Heart left ventricle (tissue), 16 donors: ENCODE data around the gene CCNB2. TPM values are rescaled to one million over a fixed set of nuclear protein-coding genes. Genes with fewer than 3 reads are reported as not detected.

ENCODE experiments used
- ATAC-seq, 4 donors: fragments of 200-7000 bp; cut with Tn5 transposase; one replicate each; pipeline ENCODE4 v1.9.1; 2020 to 2022; ENCODE audit warnings: moderate library complexity in 4 of 4, mild to moderate bottlenecking in 3 of 4, moderate number of reproducible peaks in 1 of 4
- DNase-seq, 5 donors: peaks; one replicate each; pipeline ENCODE4 v3.0.0-alpha.2; 2020
- H3K27ac ChIP-seq, 12 donors: fragments of 200-600 bp; sonication (generic) in 4 of 12; one replicate each; pipeline versions ENCODE4 v1.5.0 to v1.8.0; 2016 to 2022; ENCODE audit warnings: mild to moderate bottlenecking in 2 of 12
- H3K27me3 ChIP-seq, 9 donors: fragments of 200-600 bp; sonication (generic) in 2 of 9; one replicate each; pipeline versions ENCODE4 v1.5.1 to v1.8.0; 2016 to 2022; ENCODE audit warnings: mild to moderate bottlenecking in 3 of 9
- H3K36me3 ChIP-seq, 9 donors: fragments of 200-600 bp; sonication (generic) in 2 of 9; one replicate each; pipeline versions ENCODE4 v1.5.0 to v1.8.0; 2018 to 2022; ENCODE audit warnings: mild to moderate bottlenecking in 2 of 9
- H3K4me1 ChIP-seq, 12 donors: fragments of 200-600 bp; sonication (generic) in 4 of 12; one replicate each; pipeline versions ENCODE4 v1.5.0 to v1.8.0; 2016 to 2022; ENCODE audit warnings: mild to moderate bottlenecking in 3 of 12
- H3K4me3 ChIP-seq, 12 donors: fragments of 200-600 bp; sonication (generic) in 4 of 12; one replicate each; pipeline versions ENCODE4 v1.5.0 to v1.8.0; 2017 to 2022; ENCODE audit warnings: mild to moderate bottlenecking in 9 of 12, moderate library complexity in 4 of 12
- H3K9me3 ChIP-seq, 12 donors: fragments of 200-600 bp; sonication (generic) in 4 of 12; one replicate each; pipeline versions ENCODE4 v1.5.0 to v1.8.0; 2016 to 2022; ENCODE audit warnings: mild to moderate bottlenecking in 1 of 12
- CTCF ChIP-seq, 12 donors: fragments of 200-600 bp; sonication (generic) in 4 of 12; IDR thresholded peaks; one replicate each; pipeline versions ENCODE4 v1.5.0 to v1.8.0; 2018 to 2022; ENCODE audit warnings: antibody characterized with exemption in 12 of 12, mild to moderate bottlenecking in 5 of 12
- POLR2A ChIP-seq, 2 donors: fragments of 450-650 bp; IDR thresholded peaks; one replicate each; pipeline ENCODE4 v1.6.1; 2017; ENCODE audit warnings: antibody characterized with exemption in 2 of 2, mild to moderate bottlenecking in 2 of 2, moderate library complexity in 2 of 2
- WGBS, 4 donors: extraction: QIAGEN DNeasy Blood & Tissue Kit in 2 of 4; methylation state at CpG; one replicate each; pipeline versions ENCODE4 v1.1.5 to v1.1.7; 2013 to 2018; 5-methylcytosine and 5-hydroxymethylcytosine counted together
- intact Hi-C, 10 donors: fragments of 100-400 bp; cut with DNase I; formaldehyde crosslinking; loops; one replicate each; pipeline versions ENCODE4 v1.11.1 to v1.14.2; 2022
- polyA plus RNA-seq, 2 donors: library from polyadenylated mRNA; stranded (reverse); fragments of 200-250 nt; gene quantifications; one replicate each; pipeline ENCODE4 v1.2.3, GENCODE V29; 2013
- total RNA-seq, 9 donors: library from RNA; depleted of rRNA in 2 of 9; stranded (reverse); fragments of >200 nt in 2 of 9; fragmentation: NEBNext Ultra II Directional in 3 of 9; extraction: Animal tissue kit (Norgen Biotek cat#: 25700) in 3 of 9; gene quantifications; one replicate each; pipeline versions ENCODE4 v1.1.0 to v1.2.4, GENCODE V29; 2016 to 2023
- donor health status: ischemic (EF 13 %, LVEDD 7.1; RV severe dilation, severe dysfunction).
- donor health status: healthy with polysubstance abuse.
- donor health status: DM: no; HTN: yes; CAD: no.
- donor health status: DM: no; HTN: no; CAD: no.
- donor health status: ischemic (EF 25% LVEDD 6.9; RV normal size, moderate dysfunction).
- donor health status: ischemic (EF 25% LVEDD 5.7; RV mildly dilated, moderate dysfunction).
- donor health status: healthy.
- donor health status: DM: yes; HTN: yes; CAD: no.
- donor health status: ischemic (EF 35%, LVEDD 5.7; RV mildly dilated, moderate dysfunction).
- donor health status: nonischemic (EF 11% LVEDD 7.7; RV severe dilation, severe dysfunction).
- donor health status: DM: yes; HTN: yes; CAD: no.
- donor health status: PGD.
- donor health status: ischemic (EF 29% LVEDD 5.4; RV normal size, mild dysfunction).
- donor health status: nonischemic (EF 23%, LVEDD 6.1; RV moderate dilation, normal function).

Gene CCNB2
- total and polyA plus RNA-seq, 11 donors = 0.18 to 6.3 (median 0.55) TPM; not detected in 3

- intact Hi-C loops = loop anchor here in 1 of 10 donors (5.0 kb wide), 1 partner anchor 34 kb away; no protein-coding TSS in a partner anchor
- 87 to 90% (median 89%) methylated on average over 3 of the region's 3 CpGs for WGBS, 4 donors
- Histone ChIP-seq H3K27ac (no peak overlapping the region), H3K36me3 (peaks cover 0 to 79% (median 70%) of the 10 kb centered on the region in 9 donors), H3K27me3 (no peaks in the 10 kb centered on the region), H3K4me3 (no peak overlapping the region), H3K9me3 (no peaks in the 10 kb centered on the region), H3K4me1 (no peaks in the 10 kb centered on the region)
- ATAC-seq (no peak), DNase-seq (no peak)
- no peak for TF ChIP-seq CTCF (IDR thresholded peaks at IDR 0.05)
- no peak for TF ChIP-seq POLR2A (IDR thresholded peaks at IDR 0.05)
These were observed 8.5 kb upstream of the CCNB2 start for GRCh38 chr15:59096429-59096828.

GRCh38 chr15:59099162-59099685 lies 5.7 kb upstream of the CCNB2 start:
- H3K9me3 ChIP-seq = no peaks in the 10 kb centered on the region
- peaks cover 0 to 51% (median 44%) of the 10 kb centered on the region in 9 donors for H3K36me3 ChIP-seq
- TF ChIP-seq POLR2A (IDR thresholded peaks at IDR 0.05) (no peak), CTCF (IDR thresholded peaks at IDR 0.05) (no peak)
- DNase-seq (no peak), ATAC-seq (no peak)
- H3K4me3 ChIP-seq = no peak overlapping the region
- H3K4me1 ChIP-seq = peaks cover 0 to 2% (median 0%) of the 10 kb centered on the region in 12 donors
- no peaks in the 10 kb centered on the region for H3K27me3 ChIP-seq
- intact Hi-C loops = loop anchor here in 1 of 10 donors (5.0 kb wide), 1 partner anchor 37 kb away; no protein-coding TSS in a partner anchor
- WGBS, 4 donors = 67 to 86% (median 82%) methylated on average over 2 of the region's 2 CpGs
- H3K27ac ChIP-seq = no peak overlapping the region

DNA sequence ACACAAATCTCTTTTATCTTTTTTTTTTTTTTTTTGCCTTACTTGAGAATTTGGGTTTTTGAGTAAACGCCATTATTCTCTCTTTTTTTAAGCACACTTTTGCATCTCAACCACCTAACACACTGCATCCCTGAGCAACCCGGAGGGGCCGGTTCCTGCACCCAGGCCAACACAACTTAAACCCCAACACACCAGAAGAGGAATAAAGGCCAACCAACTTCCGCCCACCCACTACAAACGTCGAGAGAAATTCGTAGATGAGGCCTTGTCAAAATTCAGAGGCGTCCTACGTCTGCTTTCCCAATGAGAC lies 389 bp upstream of the CCNB2 start:
- Histone ChIP-seq H3K27me3 (no peaks in the 10 kb centered on the region), H3K36me3 (peaks cover 0 to 11% (median 4%) of the 10 kb centered on the region in 9 donors), H3K9me3 (no peaks in the 10 kb centered on the region), H3K4me3 (peak overlapping the region; percentile 21 to 79 (median 64)), H3K27ac (peak overlapping the region in 1 of 12 donors; percentile 69), H3K4me1 (peaks cover 0 to 14% (median 5%) of the 10 kb centered on the region in 12 donors)
- ATAC-seq (peak in 2 of 4 donors; percentile 28 to 29), DNase-seq (no peak)
- TF ChIP-seq POLR2A (IDR thresholded peaks at IDR 0.05) = no peak
- TF ChIP-seq CTCF (IDR thresholded peaks at IDR 0.05) = no peak
- WGBS, 4 donors = 1 to 2% (median 2%) methylated on average over 9 of the region's 9 CpGs
- intact Hi-C loops = loop anchor here in 2 of 10 donors (10.0 kb wide), 1 partner anchor 120 kb away; the partner anchor contains the start of gene RNF111 (in 2 of the 2)

DNA sequence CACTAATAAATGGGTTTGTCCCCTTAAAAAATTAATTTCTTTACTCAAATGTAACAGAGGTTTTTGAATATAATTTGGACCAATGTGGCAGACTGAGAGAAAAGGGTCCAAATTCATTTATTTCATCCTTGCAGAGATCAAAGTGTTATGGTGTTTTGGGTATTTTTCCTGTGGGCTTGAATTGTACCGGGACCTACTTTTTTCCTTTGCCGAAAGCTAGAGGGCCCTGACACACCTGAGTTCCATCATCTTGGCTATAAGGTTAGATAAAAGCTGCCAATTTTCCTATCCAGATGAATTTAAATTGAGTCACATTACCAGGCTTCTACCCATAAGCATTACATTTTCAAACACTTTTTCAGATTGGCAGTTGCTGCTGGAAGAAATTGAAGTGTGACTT lies 908 bp downstream of the CCNB2 start:
- H3K27me3 ChIP-seq = no peaks in the 10 kb centered on the region
- TF ChIP-seq CTCF (IDR thresholded peaks at IDR 0.05) (no peak), POLR2A (IDR thresholded peaks at IDR 0.05) (no peak)
- no peak overlapping the region for H3K27ac ChIP-seq
- ATAC-seq (no peak), DNase-seq (no peak)
- H3K4me1 ChIP-seq = peaks cover 0 to 14% (median 5%) of the 10 kb centered on the region in 12 donors
- 49 to 69% (median 61%) methylated on average over 2 of the region's 2 CpGs for WGBS, 4 donors
- intact Hi-C loops = loop anchor here in 2 of 10 donors (10.0 kb wide), 1 partner anchor 121 kb away; the partner anchor contains the start of gene RNF111 (in 2 of the 2)
- H3K9me3 ChIP-seq = no peaks in the 10 kb centered on the region
- peaks cover 0 to 14% (median 0%) of the 10 kb centered on the region in 9 donors for H3K36me3 ChIP-seq
- H3K4me3 ChIP-seq = peak overlapping the region in 5 of 12 donors; percentile 58 to 79 (median 66)
